ENCODE data around the gene CD27. TPM values are rescaled to one million over a fixed set of nuclear protein-coding genes. Genes with fewer than 3 reads are reported as not detected.

CD27 gene
- total and polyA plus RNA-seq, 2 of the 13 experiments (the other 11 are each of a cell fraction or from before 2014, with no cell fraction given) = 0.12 TPM; not detected in 1

GRCh38 chr12:6451348-6452244 is 6.8 kb downstream of the CD27 start, which contains the start of gene TAPBPL (continued):
- TF ChIP-seq REST (IDR thresholded peaks at IDR 0.05; ENCODE audit: borderline replicate concordance in 1 of 2, low read depth in 1 of 2, low read length in 2 of 2) = no peak
- TF ChIP-seq, protein P1, sequence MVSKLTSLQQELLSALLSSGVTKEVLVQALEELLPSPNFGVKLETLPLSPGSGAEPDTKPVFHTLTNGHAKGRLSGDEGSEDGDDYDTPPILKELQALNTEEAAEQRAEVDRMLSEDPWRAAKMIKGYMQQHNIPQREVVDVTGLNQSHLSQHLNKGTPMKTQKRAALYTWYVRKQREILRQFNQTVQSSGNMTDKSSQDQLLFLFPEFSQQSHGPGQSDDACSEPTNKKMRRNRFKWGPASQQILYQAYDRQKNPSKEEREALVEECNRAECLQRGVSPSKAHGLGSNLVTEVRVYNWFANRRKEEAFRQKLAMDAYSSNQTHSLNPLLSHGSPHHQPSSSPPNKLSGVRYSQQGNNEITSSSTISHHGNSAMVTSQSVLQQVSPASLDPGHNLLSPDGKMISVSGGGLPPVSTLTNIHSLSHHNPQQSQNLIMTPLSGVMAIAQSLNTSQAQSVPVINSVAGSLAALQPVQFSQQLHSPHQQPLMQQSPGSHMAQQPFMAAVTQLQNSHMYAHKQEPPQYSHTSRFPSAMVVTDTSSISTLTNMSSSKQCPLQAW (CRISPR knock-in tag; IDR thresholded peaks at IDR 0.05) = peak; percentile 7; the same call in 1 of the 2 replicates
- TF ChIP-seq HDAC1 (CRISPR knock-in tag; IDR thresholded peaks at IDR 0.05) = peak; percentile 64
- peak; percentile 78 for TF ChIP-seq DRAP1 (CRISPR knock-in tag; IDR thresholded peaks at IDR 0.05)
- TF ChIP-seq, protein P2, sequence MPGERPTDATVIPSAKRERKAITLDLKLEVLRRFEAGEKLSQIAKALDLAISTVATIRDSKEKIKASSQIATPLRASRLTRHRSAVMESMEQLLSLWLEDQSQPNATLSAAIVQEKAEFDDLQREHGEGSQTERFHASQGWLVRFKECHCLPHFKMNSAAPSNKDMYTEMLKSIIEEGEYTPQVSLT (CRISPR knock-in tag; IDR thresholded peaks at IDR 0.05; ENCODE audit: borderline replicate concordance, low read depth) = no peak
- TF ChIP-seq MTERF4 (CRISPR knock-in tag; IDR thresholded peaks at IDR 0.05) = peak; percentile 54; the same call in 1 of the 2 replicates
- no peak for TF ChIP-seq IKZF1 (IDR thresholded peaks at IDR 0.05)
- no peak for TF ChIP-seq AFF4 (CRISPR knock-in tag; IDR thresholded peaks at IDR 0.05)
- TF ChIP-seq ZNF512B (CRISPR knock-in tag; IDR thresholded peaks at IDR 0.05; ENCODE audit: borderline replicate concordance) = no peak
- TF ChIP-seq NFE2L1 (CRISPR knock-in tag; IDR thresholded peaks at IDR 0.05; ENCODE audit: borderline replicate concordance) = no peak
- peak; percentile 51; the same call in 1 of the 2 replicates for TF ChIP-seq HIVEP1 (CRISPR knock-in tag; IDR thresholded peaks at IDR 0.05)
- TF ChIP-seq ZNF580 (CRISPR knock-in tag; IDR thresholded peaks at IDR 0.05; ENCODE audit: borderline replicate concordance, low read depth) = no peak
